Stimulated activated naive CD4-positive, alpha-beta T cell treated with Interleukin-2 at 50 U/mL for 16 hours (primary cell): ENCODE data around the gene FAM184A.

ENCODE experiments used
- DNase-seq: peaks from one replicate; lab custom pipeline; 2025; lab: John Stamatoyannopoulos, UW

Gene FAM184A

DNA sequence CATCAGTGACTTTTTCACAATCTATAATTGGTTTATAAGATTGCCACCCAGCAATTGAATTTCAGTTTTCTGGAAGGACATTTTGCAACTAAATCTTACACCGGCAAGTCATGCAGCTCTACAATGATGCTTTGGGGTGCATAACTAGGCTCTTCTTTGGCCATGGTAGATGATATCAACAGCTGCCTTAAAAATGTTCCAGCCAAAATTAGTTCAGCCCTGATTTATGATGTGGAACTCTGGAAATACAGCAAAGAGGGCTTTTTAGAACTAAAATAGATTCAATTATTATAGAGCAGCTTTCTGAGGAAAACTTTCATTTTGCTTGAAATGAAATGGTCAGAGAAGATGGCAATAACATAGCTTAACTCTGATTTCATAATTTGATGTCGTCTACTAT, 125.1 kb downstream of the FAM184A start:
- DNase-seq: no peak

DNA sequence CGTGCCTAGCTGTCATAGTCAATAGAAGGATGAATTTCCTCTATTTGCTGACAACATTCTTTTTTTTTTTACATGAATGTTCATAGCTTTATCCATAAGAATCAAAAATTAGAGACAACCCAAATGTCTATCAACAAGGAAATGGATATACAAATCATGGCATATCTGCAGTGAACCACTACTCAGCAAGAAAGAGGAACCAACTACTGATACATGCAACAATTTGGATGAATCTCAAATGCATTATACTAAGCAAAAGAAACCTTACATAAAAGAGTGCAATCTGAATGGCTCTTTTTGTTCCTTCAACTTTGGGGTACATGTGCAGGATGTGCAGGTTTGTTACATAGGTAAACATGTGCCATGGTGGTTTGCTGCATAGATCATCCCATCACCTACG, 125.8 kb downstream of the FAM184A start:
- no peak for DNase-seq

- no peak for DNase-seq
Observed at GRCh38 chr6:118945217-118945616, 133.2 kb downstream of the FAM184A start.

GRCh38 chr6:118940770-118941169, 137.7 kb downstream of the FAM184A start:
- DNase-seq: no peak

DNA sequence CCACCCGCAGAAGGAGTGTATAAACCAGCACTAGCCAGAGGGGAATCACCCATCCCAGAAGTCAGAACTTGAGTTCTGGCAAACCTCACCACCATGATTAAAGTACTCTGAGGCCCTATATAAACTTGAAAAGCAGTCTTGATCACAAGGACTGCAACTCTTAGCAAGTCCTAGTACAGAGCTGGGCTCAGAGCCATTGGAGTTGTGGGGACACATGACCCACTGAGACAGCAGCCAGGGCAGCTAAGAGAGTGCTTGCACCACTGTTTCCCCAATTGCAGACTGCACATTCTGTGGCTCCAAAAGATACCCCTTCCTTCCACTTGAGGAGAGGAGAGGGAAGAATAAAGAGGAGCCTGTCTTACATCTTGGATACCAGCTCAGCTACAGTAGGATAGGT, 138.8 kb downstream of the FAM184A start:
- no peak for DNase-seq

DNA sequence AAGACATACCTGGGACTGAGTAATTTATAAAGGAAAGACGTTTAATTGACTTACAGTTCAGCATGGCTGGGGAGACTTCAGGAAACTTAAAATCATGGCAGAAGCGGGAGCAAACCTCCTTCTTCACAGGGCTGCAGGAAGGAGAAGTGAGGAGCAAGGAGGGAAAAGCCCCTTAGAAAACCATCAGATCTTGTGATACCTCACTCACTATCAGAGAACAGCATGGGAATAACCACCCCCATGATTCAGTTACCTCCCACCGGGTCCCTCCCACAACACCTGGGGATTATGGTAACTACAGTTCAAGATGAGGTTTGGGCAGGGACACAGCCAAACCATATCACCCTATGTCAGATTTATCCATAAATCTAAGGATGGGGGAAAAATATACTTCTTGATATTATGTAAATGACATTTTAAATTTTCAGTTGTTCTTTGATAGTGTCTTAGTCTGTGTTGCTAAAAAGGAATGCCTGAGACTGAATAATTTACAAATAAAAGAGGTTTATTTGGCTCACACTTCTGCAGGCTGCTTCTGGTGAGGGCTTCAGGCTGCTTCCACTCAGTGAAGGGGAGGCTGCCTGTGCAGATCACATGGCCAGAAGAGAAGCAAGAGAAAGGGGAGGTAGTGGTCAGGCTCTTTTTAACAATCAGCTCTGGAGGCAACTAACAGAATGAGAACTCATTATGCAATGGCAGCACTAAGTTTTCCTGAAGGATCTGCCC, 142.3 kb downstream of the FAM184A start:
- DNase-seq: no peak

- no peak for DNase-seq
Observed at GRCh38 chr6:118935331-118935668, 143.2 kb downstream of the FAM184A start.

DNA sequence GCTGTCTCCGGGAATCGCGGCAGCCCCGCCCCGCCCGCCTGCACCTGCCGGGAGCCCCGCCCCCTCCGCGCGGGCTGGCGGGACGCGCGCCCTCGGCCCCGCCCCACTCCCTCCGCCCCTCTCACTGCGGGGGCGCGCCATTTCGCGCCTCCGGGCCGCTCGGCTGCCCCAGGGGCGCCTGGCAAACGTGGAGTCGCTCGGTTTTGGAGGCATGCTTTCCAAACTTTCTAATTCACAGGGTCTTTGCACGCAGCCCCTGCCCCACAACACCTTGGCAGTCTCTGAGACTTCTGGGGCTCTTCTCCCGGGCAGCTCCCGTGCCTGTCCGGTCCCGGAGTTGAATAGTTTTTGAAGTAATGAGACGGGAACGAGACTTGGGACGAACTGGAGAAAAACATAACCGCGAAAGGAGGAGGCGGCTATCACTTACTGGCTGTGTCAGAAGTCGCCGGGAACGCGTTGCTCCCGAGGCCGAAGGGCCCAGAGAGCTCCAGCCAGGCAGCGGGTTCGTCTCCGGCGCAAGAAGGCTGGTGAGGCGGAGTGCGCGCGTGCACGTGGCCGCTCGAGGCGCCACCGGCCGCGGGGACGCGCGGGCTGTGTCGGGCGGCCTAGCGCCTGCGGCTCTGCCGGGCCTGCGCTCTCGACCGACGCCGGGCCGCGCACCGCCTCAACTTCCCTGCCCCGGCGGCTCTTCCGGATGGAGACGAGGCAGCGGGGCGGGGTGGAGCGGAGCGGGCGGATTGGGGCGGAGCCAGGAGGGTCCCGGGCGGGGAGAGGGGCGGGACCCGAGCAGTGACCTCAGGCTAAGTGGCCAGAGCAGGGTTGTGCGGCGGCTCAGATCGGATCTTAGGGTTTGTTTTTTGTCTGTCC, 143.8 kb downstream of the FAM184A start, which contains the start of gene MCM9:
Gene MCM9 (minus strand): TSS at position 699 of the 870 bp plus-strand sequence. CDS start 3,436 bp downstream, outside the sequence.
- peak; percentile 85 for DNase-seq

DNA sequence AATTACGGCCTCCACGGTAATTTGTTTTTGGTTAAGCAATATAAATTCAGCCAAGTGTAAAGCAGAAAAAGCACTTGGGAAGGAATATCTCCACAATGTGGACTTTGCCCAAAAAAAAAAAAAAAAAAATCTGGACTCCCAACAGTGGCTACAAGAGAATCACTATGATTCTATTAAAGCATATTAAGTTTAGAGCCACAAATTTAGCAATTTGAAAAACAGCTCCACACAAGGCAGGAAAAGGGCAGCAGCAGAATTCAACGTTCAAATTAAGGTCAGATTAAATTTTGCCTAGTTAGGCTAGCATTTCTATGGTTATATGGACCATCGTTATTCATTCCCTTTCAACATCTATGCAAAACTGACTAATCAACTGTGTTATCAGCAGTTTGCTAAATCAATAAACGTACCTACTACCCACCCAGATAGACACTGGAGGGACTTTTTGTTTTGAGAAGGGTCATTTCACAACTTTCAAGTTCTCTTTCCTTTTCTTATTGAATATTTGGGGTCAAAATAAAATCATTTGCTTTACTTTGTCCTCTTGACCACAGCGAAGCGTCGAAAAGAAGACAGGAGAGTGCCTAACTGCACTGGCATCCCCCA, 144.5 kb downstream of the FAM184A start:
- no peak for DNase-seq

- DNase-seq: no peak
Observed at GRCh38 chr6:118932421-118932820, 146.0 kb downstream of the FAM184A start.

DNA sequence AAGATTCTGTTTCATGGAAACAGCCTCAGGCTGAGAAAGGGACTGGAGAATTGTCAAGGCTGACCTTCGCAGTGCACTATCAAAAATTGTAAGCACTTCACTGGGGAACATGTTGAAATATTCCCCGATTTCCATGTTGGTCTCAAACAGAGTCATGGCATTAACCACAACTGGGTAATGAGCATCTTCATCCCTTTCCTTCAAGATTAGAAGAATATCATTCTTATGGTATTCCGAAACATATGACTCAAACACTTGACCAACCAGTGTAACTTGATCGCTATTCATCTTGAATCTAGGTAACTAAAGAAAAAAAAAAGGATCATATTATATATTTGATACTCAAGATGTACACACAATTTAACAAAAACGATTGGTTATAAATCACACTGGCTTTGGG, 147.0 kb downstream of the FAM184A start:
- no peak for DNase-seq

GRCh38 chr6:118930680-118931079, 147.8 kb downstream of the FAM184A start:
- no peak for DNase-seq

DNA sequence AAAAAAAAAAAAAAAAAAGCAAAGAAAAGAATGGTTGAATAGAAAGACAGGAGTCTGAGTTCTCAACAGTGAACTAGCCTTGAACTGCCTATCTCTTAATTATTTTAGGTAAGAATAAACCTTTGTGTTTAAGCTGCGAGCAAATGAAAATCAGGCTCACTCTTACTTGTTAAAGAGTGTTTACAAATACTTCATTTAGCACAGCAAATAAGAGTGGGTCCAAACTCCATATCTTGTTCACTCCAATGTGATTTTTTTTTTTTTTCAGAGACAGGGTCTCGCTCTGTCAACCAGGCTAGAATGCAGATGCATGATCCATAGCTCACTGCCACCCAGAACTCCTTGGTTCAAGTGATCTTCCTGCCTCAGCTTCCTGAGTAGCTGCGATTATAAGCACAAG, 155.4 kb downstream of the FAM184A start:
- no peak for DNase-seq

GRCh38 chr6:118921084-118921483, 157.4 kb downstream of the FAM184A start:
- DNase-seq: no peak

DNA sequence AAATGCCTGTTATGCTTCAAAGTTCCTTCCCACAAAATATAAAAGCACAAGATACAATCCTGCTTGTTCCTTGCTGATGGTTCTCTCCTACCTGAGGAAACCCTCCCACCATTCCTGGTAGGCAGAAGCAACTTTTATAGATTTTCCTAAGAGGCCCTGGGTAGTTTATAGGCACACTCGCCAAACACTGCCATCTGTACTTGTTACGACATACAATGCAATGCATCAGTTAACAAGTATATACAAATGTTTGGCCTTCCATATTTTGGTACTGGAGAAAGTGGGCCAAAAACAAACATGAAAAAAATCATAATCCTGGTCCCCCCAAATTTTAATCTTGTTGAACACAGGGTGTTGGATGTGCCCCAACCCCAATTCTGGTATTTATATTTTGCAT, 160.1 kb downstream of the FAM184A start:
- DNase-seq: no peak

GRCh38 chr6:118917546-118918328, 160.7 kb downstream of the FAM184A start:
- no peak for DNase-seq

GRCh38 chr6:118914598-118914997, 163.9 kb downstream of the FAM184A start:
- no peak for DNase-seq

- no peak for DNase-seq
Observed at GRCh38 chr6:118913161-118913560, 165.3 kb downstream of the FAM184A start.

- no peak for DNase-seq
Observed at GRCh38 chr6:118912646-118913045, 165.8 kb downstream of the FAM184A start.
